HepG2 (cell line): ENCODE data around the gene HRG. TPM values are rescaled to one million over a fixed set of nuclear protein-coding genes. Genes with fewer than 3 reads are reported as not detected.
A peak's percentile ranks its signal among the peaks of the same experiment; 100 is the strongest.

Source experiments
- CHCHD3 ChIP-seq: sonication (generic); formaldehyde crosslinking; IDR thresholded peaks from 2 replicates; pipeline ENCODE4 v1.8.0; 2022; ENCODE audit warnings: mild to moderate bottlenecking, missing genetic modification reagents, moderate library complexity
- FOXJ3 ChIP-seq: sonication (generic); formaldehyde crosslinking; IDR thresholded peaks from 2 replicates; pipeline ENCODE4 v1.4.0; 2020; ENCODE audit warnings: missing genetic modification reagents, mild to moderate bottlenecking, borderline replicate concordance
- HMGXB4 ChIP-seq, 2 experiments: sonication (generic) in 1 of 2; formaldehyde crosslinking in 1 of 2; IDR thresholded peaks; 2 replicates each; pipeline versions ENCODE4 v1.4.0 to v1.6.1; 2018 to 2020; ENCODE audit warnings: missing genetic modification reagents in 2 of 2, borderline replicate concordance in 1 of 2, low read depth in 1 of 2, mild to moderate bottlenecking in 1 of 2, missing biosample characterization in 1 of 2
- HNRNPLL ChIP-seq: fragments of 200-400 bp; formaldehyde crosslinking; IDR thresholded peaks from 2 replicates; pipeline ENCODE4 v1.6.1; 2017; ENCODE audit warnings: mild to moderate bottlenecking, low read depth, low read length; ENCODE audit not compliant: poor library complexity, severe bottlenecking
- PCBP2 ChIP-seq: fragments of 200-400 bp; formaldehyde crosslinking; optimal IDR thresholded peaks from 2 replicates; pipeline ENCODE3; 2018; ENCODE audit warnings: low read length, low read depth; ENCODE audit not compliant: poor library complexity, severe bottlenecking
- RELA ChIP-seq: sonication (generic); formaldehyde crosslinking; IDR thresholded peaks from 2 replicates; pipeline ENCODE4 v1.4.0; 2020; ENCODE audit warnings: missing genetic modification reagents
- SAP130 ChIP-seq: IDR thresholded peaks from 2 replicates; pipeline ENCODE4 v1.6.1; 2016; ENCODE audit warnings: low read depth
- SIX4 ChIP-seq: sonication (generic); formaldehyde crosslinking; IDR thresholded peaks from 2 replicates; pipeline ENCODE4 v1.4.0; 2020; ENCODE audit warnings: missing genetic modification reagents
- SMYD3 ChIP-seq: sonication (generic); formaldehyde crosslinking; IDR thresholded peaks from 2 replicates; pipeline ENCODE4 v1.8.1; 2023; ENCODE audit warnings: mild to moderate bottlenecking, missing genetic modification reagents
- TP53 ChIP-seq: sonication (generic); formaldehyde crosslinking; conservative IDR thresholded peaks from 2 replicates; pipeline ENCODE4 v1.4.0; 2020; ENCODE audit warnings: missing genetic modification reagents
- ZC3H4 ChIP-seq: sonication (generic); formaldehyde crosslinking; IDR thresholded peaks from 2 replicates; pipeline ENCODE4 v1.4.0; 2020; ENCODE audit warnings: missing genetic modification reagents, borderline replicate concordance
- ZFP90 ChIP-seq: sonication (generic); formaldehyde crosslinking; IDR thresholded peaks from 2 replicates; pipeline ENCODE4 v1.8.0; 2022; ENCODE audit warnings: missing genetic modification reagents, mild to moderate bottlenecking, inconsistent platforms, borderline replicate concordance
- ZNF275 ChIP-seq: sonication (generic); formaldehyde crosslinking; IDR thresholded peaks from 2 replicates; pipeline ENCODE4 v1.8.0; 2022; ENCODE audit warnings: missing genetic modification reagents, mild to moderate bottlenecking, inconsistent platforms, borderline replicate concordance
- ZNF629 ChIP-seq: sonication (generic); formaldehyde crosslinking; conservative IDR thresholded peaks from 2 replicates; pipeline ENCODE4 v1.5.0; 2020; ENCODE audit warnings: missing genetic modification reagents
- polyA plus RNA-seq, 8 experiments: library from polyadenylated mRNA; depleted of rRNA in 3 of 8; stranded (reverse) in 7 of 8; unstranded in 1 of 8; fragments of >200 nt; fragmentation: Illumina TruSeq in 4 of 8; extraction: Trizol in 4 of 8; gene quantifications; 2 replicates each; pipeline versions ENCODE4 v1.2.1 to v1.2.3, GENCODE V29; 2011 to 2016; ENCODE audit warnings: low read depth in 4 of 8, missing spikeins in 1 of 8, mixed read lengths in 1 of 8; ENCODE audit not compliant: insufficient read depth in 1 of 8
- total RNA-seq, 5 experiments: library from RNA; depleted of rRNA; stranded (reverse); fragments of >200 nt; fragmentation: Illumina TruSeq; extraction: Trizol; gene quantifications; 2 replicates each; pipeline ENCODE4 v1.2.3, GENCODE V29; 2016; ENCODE audit warnings: low read depth in 1 of 5
- TF ChIP-seq, protein P1 (sequence below): sonication (generic); formaldehyde crosslinking; IDR thresholded peaks from 2 replicates; pipeline ENCODE4 v1.5.0; 2020; ENCODE audit warnings: missing genetic modification reagents
- TF ChIP-seq, protein P2 (sequence below): sonication (generic); formaldehyde crosslinking; IDR thresholded peaks from 2 replicates; pipeline ENCODE4 v1.4.0; 2020; ENCODE audit warnings: missing genetic modification reagents
- TF ChIP-seq, protein P3 (sequence below): sonication (generic); formaldehyde crosslinking; conservative IDR thresholded peaks from 2 replicates; pipeline ENCODE4 v1.8.0; 2022; ENCODE audit warnings: low read depth, missing genetic modification reagents
- TF ChIP-seq, protein P4 (sequence below): sonication (generic); formaldehyde crosslinking; IDR thresholded peaks from 2 replicates; pipeline ENCODE4 v1.9.0; 2022; ENCODE audit warnings: low read depth, missing genetic modification reagents

Gene HRG
- total and polyA plus RNA-seq, 2 of the 13 experiments (the other 11 are each of a cell fraction or from before 2014, with no cell fraction given): 0.09 to 0.11 TPM

DNA sequence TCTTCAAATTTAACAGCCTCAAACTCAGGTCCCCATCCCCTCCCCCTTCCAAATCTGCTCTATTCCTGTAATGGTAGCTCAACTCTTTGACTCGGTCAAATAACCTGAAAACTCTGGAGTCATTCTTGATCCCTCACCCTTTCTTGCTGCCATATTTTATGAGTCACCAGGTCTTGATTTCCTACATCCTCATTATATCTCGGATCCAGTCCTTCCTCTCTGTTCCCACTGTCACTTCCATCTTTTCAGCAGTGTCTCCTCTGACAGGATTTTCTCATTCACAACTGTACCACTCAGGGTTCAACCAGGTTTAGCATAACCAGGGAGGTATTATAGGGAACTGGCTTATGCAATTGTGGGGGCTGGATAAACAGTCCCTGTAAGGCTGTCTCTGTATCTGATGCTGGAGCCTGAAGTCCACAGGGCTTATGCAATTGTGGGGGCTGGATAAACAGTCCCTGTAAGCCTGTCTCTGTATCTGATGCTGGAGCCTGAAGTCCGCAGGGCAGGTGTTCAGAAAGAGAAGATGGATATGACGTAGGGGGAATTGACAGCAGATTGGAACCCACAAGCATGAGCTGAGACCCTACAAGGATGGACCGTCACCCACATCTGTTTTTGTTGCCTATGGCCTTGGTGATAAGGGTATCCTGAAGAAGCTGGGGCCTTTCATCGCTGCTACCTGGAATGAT is 34.7 kb upstream of the HRG start (continued):
- TF ChIP-seq CHCHD3 (no peak), HMGXB4 (CRISPR knock-in tag; IDR thresholded peaks at IDR 0.05; ENCODE audit: borderline replicate concordance in 1 of 2, low read depth in 1 of 2) (no peak), HNRNPLL (no peak), SMYD3 (CRISPR knock-in tag) (peak; percentile 80; the same call in 1 of the 2 replicates), FOXJ3 (CRISPR knock-in tag) (peak; percentile 100), PCBP2 (no peak), ZFP90 (CRISPR knock-in tag) (peak; percentile 75; the same call in 1 of the 2 replicates), ZC3H4 (CRISPR knock-in tag) (no peak), SAP130 (CRISPR knock-in tag) (peak; percentile 62; the same call in 1 of the 2 replicates), TP53 (CRISPR knock-in tag) (0 out of 2 replicates have a peak, but pooled peaks have one; percentile 21), ZNF275 (CRISPR knock-in tag) (no peak), ZNF629 (CRISPR knock-in tag) (no peak), SIX4 (CRISPR knock-in tag) (no peak), RELA (no peak)
- TF ChIP-seq, protein P1, sequence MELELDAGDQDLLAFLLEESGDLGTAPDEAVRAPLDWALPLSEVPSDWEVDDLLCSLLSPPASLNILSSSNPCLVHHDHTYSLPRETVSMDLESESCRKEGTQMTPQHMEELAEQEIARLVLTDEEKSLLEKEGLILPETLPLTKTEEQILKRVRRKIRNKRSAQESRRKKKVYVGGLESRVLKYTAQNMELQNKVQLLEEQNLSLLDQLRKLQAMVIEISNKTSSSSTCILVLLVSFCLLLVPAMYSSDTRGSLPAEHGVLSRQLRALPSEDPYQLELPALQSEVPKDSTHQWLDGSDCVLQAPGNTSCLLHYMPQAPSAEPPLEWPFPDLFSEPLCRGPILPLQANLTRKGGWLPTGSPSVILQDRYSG (CRISPR knock-in tag): no peak
- TF ChIP-seq, protein P2, sequence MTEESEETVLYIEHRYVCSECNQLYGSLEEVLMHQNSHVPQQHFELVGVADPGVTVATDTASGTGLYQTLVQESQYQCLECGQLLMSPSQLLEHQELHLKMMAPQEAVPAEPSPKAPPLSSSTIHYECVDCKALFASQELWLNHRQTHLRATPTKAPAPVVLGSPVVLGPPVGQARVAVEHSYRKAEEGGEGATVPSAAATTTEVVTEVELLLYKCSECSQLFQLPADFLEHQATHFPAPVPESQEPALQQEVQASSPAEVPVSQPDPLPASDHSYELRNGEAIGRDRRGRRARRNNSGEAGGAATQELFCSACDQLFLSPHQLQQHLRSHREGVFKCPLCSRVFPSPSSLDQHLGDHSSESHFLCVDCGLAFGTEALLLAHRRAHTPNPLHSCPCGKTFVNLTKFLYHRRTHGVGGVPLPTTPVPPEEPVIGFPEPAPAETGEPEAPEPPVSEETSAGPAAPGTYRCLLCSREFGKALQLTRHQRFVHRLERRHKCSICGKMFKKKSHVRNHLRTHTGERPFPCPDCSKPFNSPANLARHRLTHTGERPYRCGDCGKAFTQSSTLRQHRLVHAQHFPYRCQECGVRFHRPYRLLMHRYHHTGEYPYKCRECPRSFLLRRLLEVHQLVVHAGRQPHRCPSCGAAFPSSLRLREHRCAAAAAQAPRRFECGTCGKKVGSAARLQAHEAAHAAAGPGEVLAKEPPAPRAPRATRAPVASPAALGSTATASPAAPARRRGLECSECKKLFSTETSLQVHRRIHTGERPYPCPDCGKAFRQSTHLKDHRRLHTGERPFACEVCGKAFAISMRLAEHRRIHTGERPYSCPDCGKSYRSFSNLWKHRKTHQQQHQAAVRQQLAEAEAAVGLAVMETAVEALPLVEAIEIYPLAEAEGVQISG: peak; percentile 70
- TF ChIP-seq, protein P3, sequence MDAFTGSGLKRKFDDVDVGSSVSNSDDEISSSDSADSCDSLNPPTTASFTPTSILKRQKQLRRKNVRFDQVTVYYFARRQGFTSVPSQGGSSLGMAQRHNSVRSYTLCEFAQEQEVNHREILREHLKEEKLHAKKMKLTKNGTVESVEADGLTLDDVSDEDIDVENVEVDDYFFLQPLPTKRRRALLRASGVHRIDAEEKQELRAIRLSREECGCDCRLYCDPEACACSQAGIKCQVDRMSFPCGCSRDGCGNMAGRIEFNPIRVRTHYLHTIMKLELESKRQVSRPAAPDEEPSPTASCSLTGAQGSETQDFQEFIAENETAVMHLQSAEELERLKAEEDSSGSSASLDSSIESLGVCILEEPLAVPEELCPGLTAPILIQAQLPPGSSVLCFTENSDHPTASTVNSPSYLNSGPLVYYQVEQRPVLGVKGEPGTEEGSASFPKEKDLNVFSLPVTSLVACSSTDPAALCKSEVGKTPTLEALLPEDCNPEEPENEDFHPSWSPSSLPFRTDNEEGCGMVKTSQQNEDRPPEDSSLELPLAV (CRISPR knock-in tag): no peak
- TF ChIP-seq, protein P4, sequence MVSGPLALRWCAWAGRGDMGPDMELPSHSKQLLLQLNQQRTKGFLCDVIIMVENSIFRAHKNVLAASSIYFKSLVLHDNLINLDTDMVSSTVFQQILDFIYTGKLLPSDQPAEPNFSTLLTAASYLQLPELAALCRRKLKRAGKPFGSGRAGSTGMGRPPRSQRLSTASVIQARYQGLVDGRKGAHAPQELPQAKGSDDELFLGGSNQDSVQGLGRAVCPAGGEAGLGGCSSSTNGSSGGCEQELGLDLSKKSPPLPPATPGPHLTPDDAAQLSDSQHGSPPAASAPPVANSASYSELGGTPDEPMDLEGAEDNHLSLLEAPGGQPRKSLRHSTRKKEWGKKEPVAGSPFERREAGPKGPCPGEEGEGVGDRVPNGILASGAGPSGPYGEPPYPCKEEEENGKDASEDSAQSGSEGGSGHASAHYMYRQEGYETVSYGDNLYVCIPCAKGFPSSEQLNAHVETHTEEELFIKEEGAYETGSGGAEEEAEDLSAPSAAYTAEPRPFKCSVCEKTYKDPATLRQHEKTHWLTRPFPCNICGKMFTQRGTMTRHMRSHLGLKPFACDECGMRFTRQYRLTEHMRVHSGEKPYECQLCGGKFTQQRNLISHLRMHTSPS (CRISPR knock-in tag): no peak
